ENCODE measurements around the gene C1orf94. TPM values are rescaled to one million over a fixed set of nuclear protein-coding genes. Genes with fewer than 3 reads are reported as not detected.

C1orf94 gene
- total RNA-seq, 1 experiment from 2014 or later: 6.0 TPM

DNA sequence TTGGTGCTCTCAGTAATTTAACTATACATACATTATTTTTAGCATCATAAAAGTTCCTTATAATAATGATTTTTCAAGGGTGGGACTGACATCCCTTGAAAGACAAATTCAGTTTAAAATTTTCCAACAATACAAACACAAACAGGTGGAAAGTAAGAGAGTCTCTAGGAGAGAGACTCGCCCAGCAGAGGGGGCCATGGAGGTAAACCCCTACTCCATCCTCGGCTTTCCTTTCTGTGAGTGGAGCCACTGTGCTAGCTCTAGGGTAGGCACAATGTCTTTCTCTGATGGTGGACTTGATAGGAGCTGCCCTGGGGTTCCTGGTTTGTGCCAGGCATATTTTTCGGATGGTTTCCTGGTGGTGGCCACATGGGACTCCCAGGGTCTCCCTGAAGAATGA, 20.0 kb upstream of the C1orf94 start:
- ATAC-seq (peak; percentile 94), DNase-seq (ENCODE audit: low spot score) (peak; percentile 49)
- ChIA-PET POLR2A (no interaction called here), CTCF (interaction anchor here (0.6 to 1.5 kb wide), 4 partner anchors 22 to 674 kb away, joined by 3 to 5 read pairs (median 4); no protein-coding TSS in a partner anchor)
- H3K36me3 Mint-ChIP-seq: peaks cover 9% of the 10 kb centered on the region
- TF ChIP-seq CREB1 (CRISPR knock-in tag; IDR thresholded peaks at IDR 0.05): no peak
- TF ChIP-seq NR3C1 (CRISPR knock-in tag; conservative IDR thresholded peaks at IDR 0.05; ENCODE audit: low read depth): no peak
- no peak for TF ChIP-seq HMGA2 (CRISPR knock-in tag; IDR thresholded peaks at IDR 0.05)
- no peak for TF ChIP-seq TCF7 (CRISPR knock-in tag; IDR thresholded peaks at IDR 0.05; ENCODE audit: low read depth)
- no peak for TF ChIP-seq FOXJ3 (CRISPR knock-in tag; IDR thresholded peaks at IDR 0.05; ENCODE audit: borderline replicate concordance)
- TF ChIP-seq ZNF671 (CRISPR knock-in tag; IDR thresholded peaks at IDR 0.05): no peak
- TF ChIP-seq, protein P1, sequence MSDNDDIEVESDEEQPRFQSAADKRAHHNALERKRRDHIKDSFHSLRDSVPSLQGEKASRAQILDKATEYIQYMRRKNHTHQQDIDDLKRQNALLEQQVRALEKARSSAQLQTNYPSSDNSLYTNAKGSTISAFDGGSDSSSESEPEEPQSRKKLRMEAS (CRISPR knock-in tag; IDR thresholded peaks at IDR 0.05): no peak
- TF ChIP-seq SMAD3 (CRISPR knock-in tag; IDR thresholded peaks at IDR 0.05; ENCODE audit: borderline replicate concordance): no peak
- no peak for TF ChIP-seq ZNF416 (CRISPR knock-in tag; IDR thresholded peaks at IDR 0.05)
- TF ChIP-seq, protein P2, sequence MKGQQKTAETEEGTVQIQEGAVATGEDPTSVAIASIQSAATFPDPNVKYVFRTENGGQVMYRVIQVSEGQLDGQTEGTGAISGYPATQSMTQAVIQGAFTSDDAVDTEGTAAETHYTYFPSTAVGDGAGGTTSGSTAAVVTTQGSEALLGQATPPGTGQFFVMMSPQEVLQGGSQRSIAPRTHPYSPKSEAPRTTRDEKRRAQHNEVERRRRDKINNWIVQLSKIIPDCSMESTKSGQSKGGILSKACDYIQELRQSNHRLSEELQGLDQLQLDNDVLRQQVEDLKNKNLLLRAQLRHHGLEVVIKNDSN (CRISPR knock-in tag; IDR thresholded peaks at IDR 0.05): no peak
- TF ChIP-seq SOX15 (CRISPR knock-in tag; IDR thresholded peaks at IDR 0.05): no peak
- H3K27me3 Mint-ChIP-seq (ENCODE audit: low read depth): no peaks in the 10 kb centered on the region
- no peak overlapping the region for H3K27ac Mint-ChIP-seq
- peaks cover 28% of the 10 kb centered on the region for H3K4me1 Mint-ChIP-seq
- no peak overlapping the region for H3K4me3 Mint-ChIP-seq
- H3K9me3 Mint-ChIP-seq: no peaks in the 10 kb centered on the region

DNA sequence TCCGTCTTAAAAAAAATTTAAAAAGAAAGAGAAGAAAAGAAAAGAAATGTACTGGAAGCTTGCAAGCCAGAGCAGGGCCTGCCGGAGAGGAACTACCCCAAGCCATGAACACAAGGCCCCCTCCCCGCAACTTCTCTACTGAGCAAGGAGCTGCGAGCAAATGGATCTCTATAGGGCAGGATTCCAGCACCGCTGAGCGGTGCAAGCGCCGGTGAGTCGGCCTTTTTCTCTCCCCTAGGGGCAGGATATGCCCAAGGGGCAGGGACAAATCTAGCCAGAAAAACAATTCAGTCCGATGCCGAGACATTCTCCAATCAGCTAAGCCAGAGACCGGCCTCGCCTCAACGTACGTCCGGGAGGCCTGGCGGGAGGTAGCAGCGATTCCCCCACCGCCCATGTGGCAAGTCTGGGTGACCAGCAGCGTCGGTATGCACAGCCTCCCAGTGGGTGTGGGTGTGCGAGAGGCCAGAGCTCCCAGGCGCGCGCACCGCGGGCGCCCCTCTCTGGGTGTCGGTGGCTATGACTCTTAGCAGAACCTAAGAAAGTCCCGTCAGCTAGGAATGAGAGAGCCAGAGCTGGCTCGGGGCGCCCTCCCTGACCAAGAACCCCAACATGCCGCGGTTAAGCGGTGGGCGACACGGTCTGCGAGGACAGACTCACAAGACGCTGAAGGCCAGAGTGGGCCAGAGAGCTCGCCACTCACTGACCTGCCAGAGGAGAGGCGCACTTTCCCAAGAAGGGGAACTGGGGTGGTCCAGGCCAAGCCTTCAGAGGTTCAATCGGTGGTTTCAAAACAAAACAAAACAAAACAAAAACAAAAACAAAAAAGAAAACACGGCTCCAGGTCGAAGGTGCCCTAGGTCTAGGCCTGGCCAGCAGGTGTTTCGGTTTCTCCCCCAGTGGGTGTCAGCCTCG, 13.6 kb upstream of the C1orf94 start:
- DNase-seq (ENCODE audit: low spot score) (peak; percentile 84), ATAC-seq (peak; percentile 56)
- peak; percentile 94 for TF ChIP-seq ZNF423 (CRISPR knock-in tag; IDR thresholded peaks at IDR 0.05)
- TF ChIP-seq, protein P3, sequence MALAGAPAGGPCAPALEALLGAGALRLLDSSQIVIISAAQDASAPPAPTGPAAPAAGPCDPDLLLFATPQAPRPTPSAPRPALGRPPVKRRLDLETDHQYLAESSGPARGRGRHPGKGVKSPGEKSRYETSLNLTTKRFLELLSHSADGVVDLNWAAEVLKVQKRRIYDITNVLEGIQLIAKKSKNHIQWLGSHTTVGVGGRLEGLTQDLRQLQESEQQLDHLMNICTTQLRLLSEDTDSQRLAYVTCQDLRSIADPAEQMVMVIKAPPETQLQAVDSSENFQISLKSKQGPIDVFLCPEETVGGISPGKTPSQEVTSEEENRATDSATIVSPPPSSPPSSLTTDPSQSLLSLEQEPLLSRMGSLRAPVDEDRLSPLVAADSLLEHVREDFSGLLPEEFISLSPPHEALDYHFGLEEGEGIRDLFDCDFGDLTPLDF (CRISPR knock-in tag; IDR thresholded peaks at IDR 0.05): no peak
- no peak for TF ChIP-seq JUN (CRISPR knock-in tag; IDR thresholded peaks at IDR 0.05)
- TF ChIP-seq, protein P1 (CRISPR knock-in tag; IDR thresholded peaks at IDR 0.05): peak; percentile 75
- TF ChIP-seq SMAD3 (CRISPR knock-in tag; IDR thresholded peaks at IDR 0.05; ENCODE audit: borderline replicate concordance): 0 out of 2 replicates have a peak, but pooled peaks have one; percentile 34
- no peak for TF ChIP-seq ZNF263 (CRISPR knock-in tag; IDR thresholded peaks at IDR 0.05; ENCODE audit: low read depth)
- TF ChIP-seq, protein P4, sequence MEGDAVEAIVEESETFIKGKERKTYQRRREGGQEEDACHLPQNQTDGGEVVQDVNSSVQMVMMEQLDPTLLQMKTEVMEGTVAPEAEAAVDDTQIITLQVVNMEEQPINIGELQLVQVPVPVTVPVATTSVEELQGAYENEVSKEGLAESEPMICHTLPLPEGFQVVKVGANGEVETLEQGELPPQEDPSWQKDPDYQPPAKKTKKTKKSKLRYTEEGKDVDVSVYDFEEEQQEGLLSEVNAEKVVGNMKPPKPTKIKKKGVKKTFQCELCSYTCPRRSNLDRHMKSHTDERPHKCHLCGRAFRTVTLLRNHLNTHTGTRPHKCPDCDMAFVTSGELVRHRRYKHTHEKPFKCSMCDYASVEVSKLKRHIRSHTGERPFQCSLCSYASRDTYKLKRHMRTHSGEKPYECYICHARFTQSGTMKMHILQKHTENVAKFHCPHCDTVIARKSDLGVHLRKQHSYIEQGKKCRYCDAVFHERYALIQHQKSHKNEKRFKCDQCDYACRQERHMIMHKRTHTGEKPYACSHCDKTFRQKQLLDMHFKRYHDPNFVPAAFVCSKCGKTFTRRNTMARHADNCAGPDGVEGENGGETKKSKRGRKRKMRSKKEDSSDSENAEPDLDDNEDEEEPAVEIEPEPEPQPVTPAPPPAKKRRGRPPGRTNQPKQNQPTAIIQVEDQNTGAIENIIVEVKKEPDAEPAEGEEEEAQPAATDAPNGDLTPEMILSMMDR (IDR thresholded peaks at IDR 0.05): peak; percentile 42
- TF ChIP-seq, protein P5, sequence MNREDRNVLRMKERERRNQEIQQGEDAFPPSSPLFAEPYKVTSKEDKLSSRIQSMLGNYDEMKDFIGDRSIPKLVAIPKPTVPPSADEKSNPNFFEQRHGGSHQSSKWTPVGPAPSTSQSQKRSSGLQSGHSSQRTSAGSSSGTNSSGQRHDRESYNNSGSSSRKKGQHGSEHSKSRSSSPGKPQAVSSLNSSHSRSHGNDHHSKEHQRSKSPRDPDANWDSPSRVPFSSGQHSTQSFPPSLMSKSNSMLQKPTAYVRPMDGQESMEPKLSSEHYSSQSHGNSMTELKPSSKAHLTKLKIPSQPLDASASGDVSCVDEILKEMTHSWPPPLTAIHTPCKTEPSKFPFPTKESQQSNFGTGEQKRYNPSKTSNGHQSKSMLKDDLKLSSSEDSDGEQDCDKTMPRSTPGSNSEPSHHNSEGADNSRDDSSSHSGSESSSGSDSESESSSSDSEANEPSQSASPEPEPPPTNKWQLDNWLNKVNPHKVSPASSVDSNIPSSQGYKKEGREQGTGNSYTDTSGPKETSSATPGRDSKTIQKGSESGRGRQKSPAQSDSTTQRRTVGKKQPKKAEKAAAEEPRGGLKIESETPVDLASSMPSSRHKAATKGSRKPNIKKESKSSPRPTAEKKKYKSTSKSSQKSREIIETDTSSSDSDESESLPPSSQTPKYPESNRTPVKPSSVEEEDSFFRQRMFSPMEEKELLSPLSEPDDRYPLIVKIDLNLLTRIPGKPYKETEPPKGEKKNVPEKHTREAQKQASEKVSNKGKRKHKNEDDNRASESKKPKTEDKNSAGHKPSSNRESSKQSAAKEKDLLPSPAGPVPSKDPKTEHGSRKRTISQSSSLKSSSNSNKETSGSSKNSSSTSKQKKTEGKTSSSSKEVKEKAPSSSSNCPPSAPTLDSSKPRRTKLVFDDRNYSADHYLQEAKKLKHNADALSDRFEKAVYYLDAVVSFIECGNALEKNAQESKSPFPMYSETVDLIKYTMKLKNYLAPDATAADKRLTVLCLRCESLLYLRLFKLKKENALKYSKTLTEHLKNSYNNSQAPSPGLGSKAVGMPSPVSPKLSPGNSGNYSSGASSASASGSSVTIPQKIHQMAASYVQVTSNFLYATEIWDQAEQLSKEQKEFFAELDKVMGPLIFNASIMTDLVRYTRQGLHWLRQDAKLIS (CRISPR knock-in tag; IDR thresholded peaks at IDR 0.05; ENCODE audit: borderline replicate concordance): no peak
- 0 out of 2 replicates have a peak, but pooled peaks have one; percentile 35 for TF ChIP-seq MYBL2 (CRISPR knock-in tag; IDR thresholded peaks at IDR 0.05)
- TF ChIP-seq TEAD1 (CRISPR knock-in tag; IDR thresholded peaks at IDR 0.05): peak; percentile 81; the same call in 1 of the 2 replicates
- peak; percentile 72 for TF ChIP-seq ETV6 (CRISPR knock-in tag; IDR thresholded peaks at IDR 0.05)
- ChIA-PET CTCF (interaction anchor here (0.6 to 3.5 kb wide), 42 partner anchors 9 to 619 kb away, joined by 3 to 63 read pairs (median 4); partner anchors contain the start of gene C1orf94), POLR2A (interaction anchor here (1.0 to 5.0 kb wide), 5 partner anchors 13 to 49 kb away, joined by 3 to 29 read pairs (median 3); partner anchors contain the start of gene C1orf94)
- 0 out of 2 replicates have a peak, but pooled peaks cover 5% of the 10 kb centered on the region for H3K36me3 Mint-ChIP-seq
- no peaks in the 10 kb centered on the region for H3K9me3 Mint-ChIP-seq
- peak overlapping the region; percentile 85 for H3K27ac Mint-ChIP-seq
- H3K4me1 Mint-ChIP-seq: peaks cover 38% of the 10 kb centered on the region
- no peaks in the 10 kb centered on the region; the same call in 1 of the 2 replicates for H3K27me3 Mint-ChIP-seq (ENCODE audit: low read depth)
- peak overlapping the region; percentile 93 for H3K4me3 Mint-ChIP-seq

Data from WTC11 (cell line).